ENCODE data around the gene SLC29A1.

Gene SLC29A1

GRCh38 chr6:44237021-44237812 lies 13.8 kb downstream of the SLC29A1 start:
- peak; percentile 68 for DNase-seq (ENCODE audit: low spot score)

- DNase-seq (ENCODE audit: low spot score), result peak; percentile 87
Observed at GRCh38 chr6:44237813-44238433, 14.5 kb downstream of the SLC29A1 start.

GRCh38 chr6:44238687-44239350 lies 15.4 kb downstream of the SLC29A1 start:
- DNase-seq (ENCODE audit: low spot score), result no peak

- DNase-seq (ENCODE audit: low spot score), result no peak
Observed at GRCh38 chr6:44243345-44243744, 19.9 kb downstream of the SLC29A1 start.

- no peak for DNase-seq (ENCODE audit: low spot score)
Observed at GRCh38 chr6:44245391-44245911, 22.1 kb downstream of the SLC29A1 start.

- DNase-seq (ENCODE audit: low spot score), result peak; percentile 89
Observed at GRCh38 chr6:44245912-44246662, 22.7 kb downstream of the SLC29A1 start.

- peak; percentile 96 for DNase-seq (ENCODE audit: low spot score)
Observed at GRCh38 chr6:44246663-44247337, 23.4 kb downstream of the SLC29A1 start, which contains the start of gene HSP90AB1. Gene HSP90AB1 (plus strand): TSS chr6:44247101. CDS start chr6:44248630, 1,529 bp downstream.

GRCh38 chr6:44247338-44248302 lies 24.2 kb downstream of the SLC29A1 start:
- DNase-seq (ENCODE audit: low spot score), result peak; percentile 48

- no peak for DNase-seq (ENCODE audit: low spot score)
Observed at GRCh38 chr6:44248579-44248978, 25.2 kb downstream of the SLC29A1 start.

- no peak for DNase-seq (ENCODE audit: low spot score)
Observed at GRCh38 chr6:44249082-44249748, 25.8 kb downstream of the SLC29A1 start.

GRCh38 chr6:44250067-44250717 lies 26.8 kb downstream of the SLC29A1 start:
- DNase-seq (ENCODE audit: low spot score), result no peak

GRCh38 chr6:44250718-44251123 lies 27.3 kb downstream of the SLC29A1 start:
- DNase-seq (ENCODE audit: low spot score), result no peak

GRCh38 chr6:44251576-44252524 lies 28.5 kb downstream of the SLC29A1 start:
- no peak for DNase-seq (ENCODE audit: low spot score)

- DNase-seq (ENCODE audit: low spot score), result no peak
Observed at GRCh38 chr6:44253307-44254101, 30.1 kb downstream of the SLC29A1 start.

- DNase-seq (ENCODE audit: low spot score), result no peak
Observed at GRCh38 chr6:44254191-44255104, 31.1 kb downstream of the SLC29A1 start.
